Measurements from ENCODE around the gene KCNG3.

KCNG3 gene, protein sequence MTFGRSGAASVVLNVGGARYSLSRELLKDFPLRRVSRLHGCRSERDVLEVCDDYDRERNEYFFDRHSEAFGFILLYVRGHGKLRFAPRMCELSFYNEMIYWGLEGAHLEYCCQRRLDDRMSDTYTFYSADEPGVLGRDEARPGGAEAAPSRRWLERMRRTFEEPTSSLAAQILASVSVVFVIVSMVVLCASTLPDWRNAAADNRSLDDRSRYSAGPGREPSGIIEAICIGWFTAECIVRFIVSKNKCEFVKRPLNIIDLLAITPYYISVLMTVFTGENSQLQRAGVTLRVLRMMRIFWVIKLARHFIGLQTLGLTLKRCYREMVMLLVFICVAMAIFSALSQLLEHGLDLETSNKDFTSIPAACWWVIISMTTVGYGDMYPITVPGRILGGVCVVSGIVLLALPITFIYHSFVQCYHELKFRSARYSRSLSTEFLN

DNA sequence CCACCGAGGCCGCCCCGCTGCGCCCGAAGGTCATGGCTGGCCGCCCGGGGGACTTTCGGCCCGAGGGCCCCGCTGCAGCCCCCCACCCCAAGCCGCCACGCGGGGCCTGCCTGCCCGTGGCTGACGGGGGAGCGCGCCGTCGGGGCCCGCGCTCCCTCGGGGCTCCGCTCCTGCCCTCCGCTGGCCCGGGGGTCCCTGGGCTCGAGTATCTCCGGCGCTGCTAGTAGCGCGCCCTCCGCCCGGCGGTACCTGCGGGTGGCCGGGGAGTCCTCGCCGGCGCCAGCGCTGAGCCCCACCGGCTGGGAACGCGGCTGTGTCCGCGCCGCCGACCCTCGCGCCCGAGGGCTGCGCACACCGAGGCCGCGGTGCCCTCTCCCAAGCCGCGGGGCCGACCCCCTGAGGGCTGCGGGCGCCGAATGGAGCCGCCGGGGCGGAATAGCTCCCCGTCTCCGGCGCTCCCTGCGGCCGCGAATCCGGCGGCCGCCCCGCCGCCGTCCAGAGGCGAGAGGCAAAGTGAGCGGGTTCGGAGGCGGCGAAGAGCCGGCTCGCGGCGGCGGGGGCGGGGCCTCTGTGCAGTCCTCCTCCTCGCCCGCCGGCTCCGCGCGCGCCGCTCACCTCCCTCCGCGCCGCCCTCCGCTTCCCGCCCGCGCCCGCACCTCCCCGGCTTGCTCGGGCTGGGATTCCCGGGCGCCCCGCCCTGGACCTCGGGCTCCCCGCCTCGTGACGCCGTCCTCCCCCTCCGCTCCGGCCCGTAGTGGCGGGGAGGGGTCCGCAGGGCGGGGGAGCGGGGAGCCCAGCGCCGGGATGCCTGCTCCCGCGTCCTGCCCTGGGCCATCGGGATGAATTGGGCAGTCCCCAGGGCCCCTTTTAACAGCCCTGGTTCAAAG lies at the start of gene KCNG3:
KCNG3 (minus strand) TSS at position 515 of the 887 bp plus-strand sequence; CDS start at position 34, 481 bp downstream.
- Mint-ChIP-seq H3K27ac (peak within 1 kb of the TSS; percentile 39), H3K4me3 (peak within 1 kb of the TSS; percentile 89), H3K9me3 (no peaks in the 10 kb centered on the region), H3K27me3 (ENCODE audit: low read depth) (peaks cover 55% of the 10 kb centered on the region), H3K36me3 (ENCODE audit: low read depth) (no peaks in the 10 kb centered on the region), H3K4me1 (ENCODE audit: low read depth) (peaks cover 5% of the 10 kb centered on the region)

DNA sequence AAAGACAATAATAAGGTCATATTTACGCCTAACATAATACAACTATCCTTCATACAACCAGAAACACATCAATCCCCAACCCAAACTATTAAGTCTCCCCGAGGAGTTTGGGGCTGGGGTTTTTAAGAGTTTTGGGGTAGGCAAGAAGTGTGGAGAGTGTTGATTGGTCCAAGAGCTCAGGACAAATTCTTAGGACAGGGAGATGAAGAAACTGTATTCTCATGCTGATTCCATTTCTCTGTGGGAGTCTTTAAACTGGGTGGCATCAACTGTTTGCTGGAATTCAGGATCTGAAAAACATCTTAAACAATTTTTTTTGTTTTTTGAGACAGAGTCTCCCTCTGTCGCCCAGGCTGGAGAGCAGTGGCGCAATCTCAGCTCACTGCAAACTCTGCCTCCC lies 49.1 kb upstream of the KCNG3 start:
- no peak overlapping the region for H3K27ac Mint-ChIP-seq
- peaks cover 4% of the 10 kb centered on the region for H3K9me3 Mint-ChIP-seq
- H3K4me3 Mint-ChIP-seq = no peak overlapping the region
- H3K4me1 Mint-ChIP-seq (ENCODE audit: low read depth) = peaks cover 2% of the 10 kb centered on the region
- no peaks in the 10 kb centered on the region for H3K36me3 Mint-ChIP-seq (ENCODE audit: low read depth)
- H3K27me3 Mint-ChIP-seq (ENCODE audit: low read depth) = no peaks in the 10 kb centered on the region

DNA sequence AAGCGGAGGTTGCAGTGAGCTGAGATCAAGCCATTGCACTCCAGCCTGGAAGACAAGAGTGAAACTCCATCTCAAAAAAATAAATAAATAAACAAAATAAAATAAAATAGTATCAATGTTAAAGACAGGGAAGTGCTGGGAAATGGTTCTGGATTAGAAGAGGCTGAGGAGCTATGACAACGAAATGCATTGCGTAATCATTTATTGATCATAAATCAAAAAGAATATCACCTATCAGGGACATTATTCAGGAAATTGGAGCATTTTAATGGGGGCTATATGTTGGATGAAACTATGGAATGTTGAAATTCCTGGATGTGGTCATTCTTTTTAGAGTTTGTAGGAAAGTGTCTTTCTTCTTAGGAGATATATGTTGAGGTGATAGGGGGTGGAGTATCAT lies 43.7 kb upstream of the KCNG3 start:
- H3K27ac Mint-ChIP-seq = no peak overlapping the region
- H3K4me3 Mint-ChIP-seq = no peak overlapping the region
- peaks cover 4% of the 10 kb centered on the region for H3K9me3 Mint-ChIP-seq
- H3K36me3 Mint-ChIP-seq (ENCODE audit: low read depth) = no peaks in the 10 kb centered on the region
- no peaks in the 10 kb centered on the region for H3K4me1 Mint-ChIP-seq (ENCODE audit: low read depth)
- H3K27me3 Mint-ChIP-seq (ENCODE audit: low read depth) = no peaks in the 10 kb centered on the region

DNA sequence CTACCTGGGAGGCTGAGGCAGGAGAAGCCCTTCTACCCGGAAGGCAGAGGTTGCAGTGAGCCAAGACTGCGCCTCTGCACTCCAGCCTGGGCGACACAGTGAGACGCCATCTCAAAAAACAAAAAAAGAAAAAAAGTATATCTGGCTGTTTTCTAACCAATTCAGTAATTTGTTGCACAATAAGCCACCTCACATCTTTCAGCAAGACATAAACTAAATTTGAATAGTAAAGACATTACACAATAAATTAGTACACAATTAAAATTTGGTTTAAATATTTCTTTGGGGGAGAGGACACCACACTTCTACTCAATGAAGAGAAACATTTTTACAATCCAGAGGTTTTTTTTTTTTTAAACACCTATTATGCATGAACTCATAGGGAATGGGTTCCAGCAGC lies 38.6 kb upstream of the KCNG3 start:
- no peaks in the 10 kb centered on the region for H3K9me3 Mint-ChIP-seq
- H3K27me3 Mint-ChIP-seq (ENCODE audit: low read depth) = no peaks in the 10 kb centered on the region
- no peak overlapping the region for H3K27ac Mint-ChIP-seq
- no peaks in the 10 kb centered on the region for H3K4me1 Mint-ChIP-seq (ENCODE audit: low read depth)
- no peak overlapping the region for H3K4me3 Mint-ChIP-seq
- no peaks in the 10 kb centered on the region for H3K36me3 Mint-ChIP-seq (ENCODE audit: low read depth)

DNA sequence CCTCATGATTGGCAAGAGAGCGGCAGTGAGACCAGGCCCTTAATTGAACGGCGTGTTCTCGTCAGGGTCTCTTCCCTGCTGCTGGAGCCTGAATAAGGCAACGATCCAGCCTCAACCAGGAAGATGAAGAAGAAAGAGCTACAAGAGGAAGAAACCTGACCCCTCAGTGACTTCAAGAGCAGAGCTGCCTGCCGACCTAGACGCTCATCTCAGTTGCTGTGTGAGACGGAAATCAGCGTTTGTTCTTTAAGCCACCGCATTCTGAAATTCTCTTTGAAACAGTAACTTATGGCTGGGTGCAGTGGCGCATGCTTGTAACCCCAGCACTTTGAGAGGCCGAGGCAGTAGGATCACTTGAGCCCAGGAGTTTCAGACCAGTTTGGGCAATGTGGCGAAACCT lies 29.6 kb upstream of the KCNG3 start:
- Mint-ChIP-seq H3K4me3 (no peak overlapping the region), H3K36me3 (ENCODE audit: low read depth) (no peaks in the 10 kb centered on the region), H3K27ac (no peak overlapping the region), H3K9me3 (peaks cover 3% of the 10 kb centered on the region), H3K4me1 (ENCODE audit: low read depth) (no peaks in the 10 kb centered on the region), H3K27me3 (ENCODE audit: low read depth) (no peaks in the 10 kb centered on the region)

DNA sequence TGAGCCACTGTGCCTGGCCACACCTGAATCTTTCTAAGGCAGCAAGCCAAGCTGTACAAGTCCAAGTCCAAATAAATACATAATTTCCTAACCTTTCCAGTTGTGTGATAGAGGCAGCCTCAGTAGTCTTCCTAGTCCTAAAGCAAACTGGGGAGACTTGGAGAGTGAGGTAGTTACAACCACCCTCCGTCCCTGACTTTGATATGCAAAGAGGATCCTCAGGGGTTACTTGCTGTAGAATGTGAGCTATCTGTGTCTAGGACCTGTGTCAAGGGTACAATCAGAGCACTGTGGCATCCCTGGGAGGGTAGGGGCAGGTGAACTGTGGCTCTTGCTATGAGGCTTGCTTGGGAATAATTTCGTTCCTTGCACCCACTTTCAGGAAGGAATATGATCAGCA lies 28.3 kb upstream of the KCNG3 start:
- Mint-ChIP-seq H3K27me3 (ENCODE audit: low read depth) (no peaks in the 10 kb centered on the region), H3K36me3 (ENCODE audit: low read depth) (no peaks in the 10 kb centered on the region), H3K27ac (no peak overlapping the region), H3K4me1 (ENCODE audit: low read depth) (no peaks in the 10 kb centered on the region), H3K9me3 (peaks cover 3% of the 10 kb centered on the region), H3K4me3 (no peak overlapping the region)

DNA sequence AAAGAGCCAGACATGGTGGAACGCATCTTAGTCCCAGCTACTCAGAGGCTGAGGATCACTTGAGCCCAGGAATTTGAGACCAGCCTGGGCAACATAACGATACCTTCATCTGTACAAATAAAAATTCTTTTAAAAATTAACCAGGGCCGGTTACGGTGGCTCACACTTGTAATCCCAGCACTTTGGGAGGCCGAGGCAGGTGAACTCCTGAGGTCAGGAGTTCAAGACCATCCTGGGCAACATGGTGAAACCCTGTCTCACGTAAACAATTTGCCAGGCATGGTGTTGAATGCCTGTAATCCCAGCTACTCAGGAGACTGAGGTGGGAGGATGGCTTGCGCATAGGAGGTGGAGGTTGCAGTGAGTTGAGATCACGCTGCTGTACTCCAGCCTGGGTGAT lies 25.8 kb upstream of the KCNG3 start:
- no peaks in the 10 kb centered on the region for H3K36me3 Mint-ChIP-seq (ENCODE audit: low read depth)
- H3K4me3 Mint-ChIP-seq = no peak overlapping the region
- H3K27me3 Mint-ChIP-seq (ENCODE audit: low read depth) = no peaks in the 10 kb centered on the region
- no peak overlapping the region for H3K27ac Mint-ChIP-seq
- peaks cover 3% of the 10 kb centered on the region for H3K9me3 Mint-ChIP-seq
- no peaks in the 10 kb centered on the region for H3K4me1 Mint-ChIP-seq (ENCODE audit: low read depth)

DNA sequence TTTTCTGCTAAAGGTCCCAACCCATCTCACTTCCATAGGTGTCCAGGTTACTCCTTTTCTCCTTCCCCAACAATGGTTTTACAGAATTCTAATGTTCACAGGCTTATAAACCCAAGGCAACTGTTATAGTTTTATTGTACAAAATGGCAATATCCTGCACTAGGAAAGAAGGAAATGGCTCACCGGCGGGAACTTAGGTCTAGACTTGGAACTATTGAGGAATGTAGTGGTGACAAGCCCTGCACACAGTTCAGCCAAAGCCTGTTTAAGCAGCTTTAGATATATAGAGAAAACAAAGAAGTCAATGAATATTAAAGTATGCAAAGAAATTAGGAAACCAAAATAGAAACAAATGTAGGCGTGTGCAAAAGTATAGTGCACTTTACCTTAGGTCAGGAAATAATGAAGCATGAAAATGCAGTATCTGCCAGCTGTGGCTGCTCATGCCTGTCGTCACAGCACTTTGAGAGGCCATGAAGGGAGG lies 22.7 kb upstream of the KCNG3 start:
- H3K36me3 Mint-ChIP-seq (ENCODE audit: low read depth) = no peaks in the 10 kb centered on the region
- H3K27me3 Mint-ChIP-seq (ENCODE audit: low read depth) = no peaks in the 10 kb centered on the region
- peaks cover 3% of the 10 kb centered on the region for H3K9me3 Mint-ChIP-seq
- no peak overlapping the region for H3K27ac Mint-ChIP-seq
- no peaks in the 10 kb centered on the region for H3K4me1 Mint-ChIP-seq (ENCODE audit: low read depth)
- H3K4me3 Mint-ChIP-seq = no peak overlapping the region

DNA sequence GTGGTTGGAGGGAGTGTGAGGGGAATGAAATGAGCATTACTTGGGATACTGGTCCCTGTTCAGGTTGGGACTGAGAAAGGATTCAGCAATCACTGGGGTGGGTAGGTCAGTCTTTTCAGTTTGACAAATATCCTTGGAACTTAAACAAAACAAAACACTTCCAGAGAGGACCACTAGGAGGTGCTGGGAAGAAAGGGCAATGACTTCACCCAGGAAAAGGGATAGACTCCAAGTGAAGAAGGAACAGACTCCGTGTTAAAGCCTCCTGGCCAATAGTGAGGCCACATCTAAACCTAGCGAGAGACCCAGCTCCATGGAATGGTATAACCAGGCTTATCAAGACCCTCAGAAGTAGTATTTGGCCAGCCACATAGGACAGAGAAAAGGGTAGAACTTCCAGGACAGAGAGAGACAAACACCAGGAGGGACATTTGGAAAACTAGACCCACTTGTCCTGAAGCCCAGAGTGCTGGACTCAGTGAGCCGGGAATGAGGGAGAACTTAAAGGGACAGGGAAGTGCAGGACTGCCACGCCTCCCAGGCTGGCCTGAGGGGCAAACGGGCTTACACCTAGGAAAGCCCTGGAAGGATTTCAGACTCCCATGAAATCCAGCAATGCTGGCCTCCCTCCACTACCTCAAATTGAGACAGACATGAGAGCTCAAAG lies 19.6 kb upstream of the KCNG3 start:
- H3K4me1 Mint-ChIP-seq (ENCODE audit: low read depth) = peaks cover 5% of the 10 kb centered on the region
- no peaks in the 10 kb centered on the region for H3K36me3 Mint-ChIP-seq (ENCODE audit: low read depth)
- H3K27ac Mint-ChIP-seq = no peak overlapping the region
- H3K9me3 Mint-ChIP-seq = no peaks in the 10 kb centered on the region
- H3K4me3 Mint-ChIP-seq = no peak overlapping the region
- no peaks in the 10 kb centered on the region for H3K27me3 Mint-ChIP-seq (ENCODE audit: low read depth)

DNA sequence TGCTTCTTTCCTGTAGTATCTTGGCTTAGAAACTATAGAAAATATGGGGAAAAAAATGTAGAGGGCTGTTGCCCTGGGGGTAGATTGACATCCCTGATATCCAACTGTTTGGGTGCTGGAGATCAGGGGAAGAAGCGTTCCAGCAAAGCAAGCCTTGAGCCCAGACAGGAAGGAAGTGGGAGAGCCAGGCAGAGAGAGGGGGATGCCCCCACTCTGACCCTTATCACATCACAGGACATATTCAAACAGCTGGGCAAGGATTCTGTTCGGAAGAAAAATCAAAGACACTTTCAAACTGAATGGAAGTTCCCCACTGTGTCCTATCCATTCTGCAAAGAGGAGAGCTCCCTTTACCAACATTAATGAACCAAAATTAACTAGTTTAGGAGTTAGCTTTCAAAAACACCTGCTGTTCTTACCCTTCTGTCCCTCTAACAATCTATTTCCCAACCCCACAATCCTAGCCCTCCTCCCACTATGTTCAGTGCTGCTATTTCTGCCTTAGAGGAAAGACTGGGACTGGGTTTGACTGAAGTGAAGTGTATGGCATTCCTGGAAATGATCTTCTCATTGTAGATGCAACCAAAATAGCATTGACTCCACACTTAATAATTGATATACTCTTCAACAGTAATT lies 16.9 kb upstream of the KCNG3 start:
- no peak overlapping the region for H3K27ac Mint-ChIP-seq
- H3K4me1 Mint-ChIP-seq (ENCODE audit: low read depth) = peaks cover 5% of the 10 kb centered on the region
- no peaks in the 10 kb centered on the region for H3K27me3 Mint-ChIP-seq (ENCODE audit: low read depth)
- no peak overlapping the region for H3K4me3 Mint-ChIP-seq
- no peaks in the 10 kb centered on the region for H3K36me3 Mint-ChIP-seq (ENCODE audit: low read depth)
- H3K9me3 Mint-ChIP-seq = no peaks in the 10 kb centered on the region

DNA sequence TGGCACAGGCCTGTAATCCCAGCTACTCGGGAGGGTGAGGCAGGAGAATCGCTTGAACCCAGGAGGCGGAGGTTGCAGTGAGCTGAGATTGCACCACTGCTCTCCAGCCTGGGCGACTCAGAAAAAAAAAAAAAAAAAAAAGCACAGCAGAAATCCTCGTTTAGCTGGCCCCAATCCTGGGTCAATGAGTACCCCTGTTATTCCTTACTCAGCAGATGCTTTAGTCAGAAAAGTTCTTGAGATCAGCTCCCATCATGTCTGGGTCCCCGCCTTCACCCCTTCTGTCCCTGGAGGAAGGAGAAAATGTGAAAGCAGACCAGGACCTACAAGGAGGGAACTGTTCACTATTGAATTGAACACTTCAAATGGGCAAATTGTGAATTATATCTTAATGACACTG lies 16.4 kb upstream of the KCNG3 start:
- Mint-ChIP-seq H3K27me3 (ENCODE audit: low read depth) (no peaks in the 10 kb centered on the region), H3K9me3 (no peaks in the 10 kb centered on the region), H3K36me3 (ENCODE audit: low read depth) (no peaks in the 10 kb centered on the region), H3K4me1 (ENCODE audit: low read depth) (peaks cover 5% of the 10 kb centered on the region), H3K27ac (no peak overlapping the region), H3K4me3 (no peak overlapping the region)

DNA sequence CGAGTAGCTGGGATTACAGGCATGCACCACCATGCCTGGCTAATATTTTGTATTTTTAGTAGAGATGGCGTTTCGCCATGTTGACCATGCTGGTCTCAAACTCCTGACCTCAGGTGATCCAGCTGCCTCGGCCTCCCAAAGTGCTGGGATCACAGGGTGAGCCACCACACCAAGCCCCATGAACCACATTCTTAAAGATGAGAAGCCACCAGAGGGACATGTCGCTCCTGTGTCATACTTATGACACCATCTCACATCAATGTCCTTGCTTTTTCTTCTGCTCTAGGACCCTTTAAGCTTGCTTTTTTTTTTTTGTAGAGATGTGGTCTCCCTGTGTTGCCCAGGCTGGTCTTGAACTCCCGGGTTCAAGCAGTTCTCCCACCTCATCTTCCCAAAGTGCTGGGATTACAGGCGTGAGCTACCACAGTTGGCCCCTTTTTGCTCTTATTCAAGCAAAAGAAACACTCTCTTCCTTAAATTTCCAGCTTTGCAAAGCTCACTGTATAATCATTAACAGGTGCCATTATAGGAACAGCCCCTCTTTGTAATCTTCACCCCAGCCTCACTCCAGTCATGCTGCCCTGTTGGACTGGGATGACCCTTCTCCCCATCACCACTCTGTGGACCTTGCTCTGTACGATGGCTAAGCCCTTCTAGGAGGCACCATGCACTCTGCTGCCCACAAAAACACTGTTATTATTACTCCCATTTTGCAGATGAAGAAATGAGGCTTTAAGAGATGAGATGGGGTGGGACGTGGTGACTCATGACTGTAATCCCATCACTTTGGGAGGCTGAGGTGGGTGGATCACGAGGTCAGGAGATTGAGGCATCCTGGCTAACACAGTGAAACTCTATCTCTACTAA lies 10.8 kb upstream of the KCNG3 start:
- H3K4me3 Mint-ChIP-seq = no peak overlapping the region
- H3K36me3 Mint-ChIP-seq (ENCODE audit: low read depth) = no peaks in the 10 kb centered on the region
- no peaks in the 10 kb centered on the region for H3K9me3 Mint-ChIP-seq
- H3K27ac Mint-ChIP-seq = no peak overlapping the region
- H3K4me1 Mint-ChIP-seq (ENCODE audit: low read depth) = no peaks in the 10 kb centered on the region
- H3K27me3 Mint-ChIP-seq (ENCODE audit: low read depth) = no peaks in the 10 kb centered on the region

DNA sequence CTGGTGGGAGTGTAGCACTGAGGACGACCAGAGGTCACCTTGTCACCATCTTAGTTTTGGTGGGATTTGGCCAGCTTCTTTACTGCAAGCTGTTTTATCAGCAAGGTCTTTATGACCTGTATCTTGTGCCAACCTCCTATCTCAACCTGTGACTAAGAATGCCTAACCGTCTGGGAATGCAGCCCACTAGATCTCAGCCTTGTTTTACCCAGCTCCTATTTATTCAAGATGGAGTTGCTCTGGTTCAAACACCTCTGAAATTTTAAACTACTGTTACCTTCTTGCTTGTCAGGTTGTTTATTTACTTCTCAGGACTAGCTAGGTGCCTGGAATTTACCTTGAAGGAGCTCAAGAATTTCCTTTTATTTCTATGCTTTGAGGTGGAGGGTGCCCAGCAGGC lies 9.5 kb upstream of the KCNG3 start:
- Mint-ChIP-seq H3K9me3 (no peaks in the 10 kb centered on the region), H3K27me3 (ENCODE audit: low read depth) (no peaks in the 10 kb centered on the region), H3K27ac (no peak overlapping the region), H3K4me1 (ENCODE audit: low read depth) (no peaks in the 10 kb centered on the region), H3K36me3 (ENCODE audit: low read depth) (no peaks in the 10 kb centered on the region), H3K4me3 (no peak overlapping the region)
